Measurements from ENCODE around the gene LRP5. TPM values are rescaled to one million over a fixed set of nuclear protein-coding genes. Genes with fewer than 3 reads are reported as not detected.

LRP5 gene
- total RNA-seq, 1 donor from 2014 or later, result 54.7 TPM

- TF ChIP-seq CTCF (IDR thresholded peaks at IDR 0.05; ENCODE audit: borderline replicate concordance), result no peak
- H3K9me3 ChIP-seq (replicated peaks), result no peaks in the 10 kb centered on the region
- H3K27me3 ChIP-seq (ENCODE audit: low read depth), result no peaks in the 10 kb centered on the region
- no peak overlapping the region for H3K4me3 ChIP-seq
- no peak for DNase-seq
- peaks cover 60% of the 10 kb centered on the region for H3K36me3 ChIP-seq
- H3K27ac ChIP-seq (replicated peaks), result no peak overlapping the region
- H3K4me1 ChIP-seq, result peaks cover 20% of the 10 kb centered on the region
- intact Hi-C loops (cut with micrococcal nuclease), result no loop called here
Measured at GRCh38 chr11:68387840-68388239, 75.4 kb downstream of the LRP5 start.

- peaks cover 12% of the 10 kb centered on the region for H3K4me1 ChIP-seq
- DNase-seq, result no peak
- peaks cover 66% of the 10 kb centered on the region for H3K36me3 ChIP-seq
- no peak overlapping the region for H3K27ac ChIP-seq (replicated peaks)
- intact Hi-C loops (cut with micrococcal nuclease), result no loop called here
- H3K27me3 ChIP-seq (ENCODE audit: low read depth), result no peaks in the 10 kb centered on the region
- TF ChIP-seq CTCF (IDR thresholded peaks at IDR 0.05; ENCODE audit: borderline replicate concordance), result no peak
- H3K9me3 ChIP-seq (replicated peaks), result no peaks in the 10 kb centered on the region
- no peak overlapping the region for H3K4me3 ChIP-seq
Measured at GRCh38 chr11:68388595-68389198, 76.3 kb downstream of the LRP5 start.

GRCh38 chr11:68390315-68390714 is 77.9 kb downstream of the LRP5 start:
- TF ChIP-seq CTCF (IDR thresholded peaks at IDR 0.05; ENCODE audit: borderline replicate concordance), result no peak
- DNase-seq, result no peak
- Histone ChIP-seq H3K36me3 (peaks cover 66% of the 10 kb centered on the region), H3K9me3 (replicated peaks) (no peaks in the 10 kb centered on the region), H3K27me3 (ENCODE audit: low read depth) (no peaks in the 10 kb centered on the region), H3K4me1 (peaks cover 5% of the 10 kb centered on the region), H3K27ac (replicated peaks) (no peak overlapping the region), H3K4me3 (no peak overlapping the region)
- intact Hi-C loops (cut with micrococcal nuclease), result no loop called here

- H3K36me3 ChIP-seq, result peaks cover 48% of the 10 kb centered on the region
- H3K27ac ChIP-seq (replicated peaks), result no peak overlapping the region
- no peak for TF ChIP-seq CTCF (IDR thresholded peaks at IDR 0.05; ENCODE audit: borderline replicate concordance)
- peaks cover 22% of the 10 kb centered on the region for H3K4me1 ChIP-seq
- no peaks in the 10 kb centered on the region for H3K9me3 ChIP-seq (replicated peaks)
- H3K27me3 ChIP-seq (ENCODE audit: low read depth), result no peaks in the 10 kb centered on the region
- no peak overlapping the region for H3K4me3 ChIP-seq
- intact Hi-C loops (cut with micrococcal nuclease), result no loop called here
- no peak for DNase-seq
Measured at GRCh38 chr11:68392822-68393221, 80.4 kb downstream of the LRP5 start.

GRCh38 chr11:68396516-68396915 is 84.1 kb downstream of the LRP5 start:
- H3K4me3 ChIP-seq, result no peak overlapping the region
- peaks cover 54% of the 10 kb centered on the region for H3K4me1 ChIP-seq
- no peaks in the 10 kb centered on the region for H3K27me3 ChIP-seq (ENCODE audit: low read depth)
- no peaks in the 10 kb centered on the region for H3K9me3 ChIP-seq (replicated peaks)
- peaks cover 17% of the 10 kb centered on the region for H3K36me3 ChIP-seq
- TF ChIP-seq CTCF (IDR thresholded peaks at IDR 0.05; ENCODE audit: borderline replicate concordance), result no peak
- DNase-seq, result no peak
- intact Hi-C loops (cut with micrococcal nuclease), result no loop called here
- H3K27ac ChIP-seq (replicated peaks), result peak overlapping the region; percentile 94

All from left ventricle myocardium inferior (tissue), 1 donor.